ENCODE measurements around the gene ERICH2.

The ERICH2 gene

GRCh38 chr2:170812710-170813600, 42.8 kb downstream of the ERICH2 start:
- Histone ChIP-seq H3K4me3 (ENCODE audit: low read length) (no peak overlapping the region), H3K36me3 (ENCODE audit: control insufficient read depth, insufficient read depth, low read length, severe bottlenecking) (no peaks in the 10 kb centered on the region), H3K4me1 (ENCODE audit: control insufficient read depth, insufficient read depth, low read length) (peaks cover 15% of the 10 kb centered on the region), H3K9ac (ENCODE audit: low read length) (no peak overlapping the region), H3K9me3 (ENCODE audit: control insufficient read depth, low read length) (no peaks in the 10 kb centered on the region), H3K27me3 (replicated peaks; ENCODE audit: control insufficient read depth, insufficient read depth, low read length) (peaks cover 54% of the 10 kb centered on the region)
- peak; percentile 98 for DNase-seq (ENCODE audit: low read depth)

- DNase-seq (ENCODE audit: low read depth), result peak; percentile 73
- Histone ChIP-seq H3K36me3 (ENCODE audit: control insufficient read depth, insufficient read depth, low read length, severe bottlenecking) (no peaks in the 10 kb centered on the region), H3K27me3 (replicated peaks; ENCODE audit: control insufficient read depth, insufficient read depth, low read length) (peaks cover 61% of the 10 kb centered on the region), H3K4me1 (ENCODE audit: control insufficient read depth, insufficient read depth, low read length) (peaks cover 15% of the 10 kb centered on the region), H3K9me3 (ENCODE audit: control insufficient read depth, low read length) (no peaks in the 10 kb centered on the region), H3K4me3 (ENCODE audit: low read length) (no peak overlapping the region), H3K9ac (ENCODE audit: low read length) (no peak overlapping the region)
Measured at GRCh38 chr2:170813611-170814532, 43.7 kb downstream of the ERICH2 start.

- Histone ChIP-seq H3K27me3 (replicated peaks; ENCODE audit: control insufficient read depth, insufficient read depth, low read length) (peaks cover 62% of the 10 kb centered on the region), H3K4me1 (ENCODE audit: control insufficient read depth, insufficient read depth, low read length) (peaks cover 15% of the 10 kb centered on the region), H3K36me3 (ENCODE audit: control insufficient read depth, insufficient read depth, low read length, severe bottlenecking) (no peaks in the 10 kb centered on the region), H3K9me3 (ENCODE audit: control insufficient read depth, low read length) (no peaks in the 10 kb centered on the region), H3K9ac (ENCODE audit: low read length) (no peak overlapping the region), H3K4me3 (ENCODE audit: low read length) (no peak overlapping the region)
- DNase-seq (ENCODE audit: low read depth), result no peak
Measured at GRCh38 chr2:170814533-170815230, 44.5 kb downstream of the ERICH2 start.

- Histone ChIP-seq H3K27me3 (replicated peaks; ENCODE audit: control insufficient read depth, insufficient read depth, low read length) (peaks cover 65% of the 10 kb centered on the region), H3K9me3 (ENCODE audit: control insufficient read depth, low read length) (no peaks in the 10 kb centered on the region), H3K4me3 (ENCODE audit: low read length) (no peak overlapping the region), H3K9ac (ENCODE audit: low read length) (no peak overlapping the region), H3K4me1 (ENCODE audit: control insufficient read depth, insufficient read depth, low read length) (peaks cover 15% of the 10 kb centered on the region), H3K36me3 (ENCODE audit: control insufficient read depth, insufficient read depth, low read length, severe bottlenecking) (no peaks in the 10 kb centered on the region)
- DNase-seq (ENCODE audit: low read depth), result no peak
Measured at GRCh38 chr2:170815311-170815710, 45.1 kb downstream of the ERICH2 start.

GRCh38 chr2:170815746-170816503, 45.7 kb downstream of the ERICH2 start:
- H3K9me3 ChIP-seq (ENCODE audit: control insufficient read depth, low read length), result no peaks in the 10 kb centered on the region
- H3K9ac ChIP-seq (ENCODE audit: low read length), result no peak overlapping the region
- peaks cover 15% of the 10 kb centered on the region for H3K4me1 ChIP-seq (ENCODE audit: control insufficient read depth, insufficient read depth, low read length)
- DNase-seq (ENCODE audit: low read depth), result peak; percentile 73
- peaks cover 68% of the 10 kb centered on the region for H3K27me3 ChIP-seq (replicated peaks; ENCODE audit: control insufficient read depth, insufficient read depth, low read length)
- peak overlapping the region; percentile 63 for H3K4me3 ChIP-seq (ENCODE audit: low read length)
- H3K36me3 ChIP-seq (ENCODE audit: control insufficient read depth, insufficient read depth, low read length, severe bottlenecking), result no peaks in the 10 kb centered on the region

GRCh38 chr2:170816504-170817092, 46.4 kb downstream of the ERICH2 start, which contains the start of gene GAD1:
TSS of gene GAD1 (plus strand) at chr2:170816887. CDS start at chr2:170818592, 1,705 bp downstream.
- Histone ChIP-seq H3K4me1 (ENCODE audit: control insufficient read depth, insufficient read depth, low read length) (peaks cover 17% of the 10 kb centered on the region), H3K9me3 (ENCODE audit: control insufficient read depth, low read length) (no peaks in the 10 kb centered on the region), H3K36me3 (ENCODE audit: control insufficient read depth, insufficient read depth, low read length, severe bottlenecking) (no peaks in the 10 kb centered on the region), H3K9ac (ENCODE audit: low read length) (no peak within 1 kb of the TSS), H3K27me3 (replicated peaks; ENCODE audit: control insufficient read depth, insufficient read depth, low read length) (peaks cover 75% of the 10 kb centered on the region), H3K4me3 (ENCODE audit: low read length) (peak within 1 kb of the TSS; percentile 63)
- peak; percentile 53 for DNase-seq (ENCODE audit: low read depth)

GRCh38 chr2:170817093-170818035, 47.2 kb downstream of the ERICH2 start:
- H3K36me3 ChIP-seq (ENCODE audit: control insufficient read depth, insufficient read depth, low read length, severe bottlenecking), result no peaks in the 10 kb centered on the region
- DNase-seq (ENCODE audit: low read depth), result no peak
- H3K9ac ChIP-seq (ENCODE audit: low read length), result no peak overlapping the region
- peaks cover 82% of the 10 kb centered on the region for H3K27me3 ChIP-seq (replicated peaks; ENCODE audit: control insufficient read depth, insufficient read depth, low read length)
- no peaks in the 10 kb centered on the region for H3K9me3 ChIP-seq (ENCODE audit: control insufficient read depth, low read length)
- peak overlapping the region; percentile 57 for H3K4me3 ChIP-seq (ENCODE audit: low read length)
- H3K4me1 ChIP-seq (ENCODE audit: control insufficient read depth, insufficient read depth, low read length), result peaks cover 22% of the 10 kb centered on the region

GRCh38 chr2:170818036-170818751, 48.0 kb downstream of the ERICH2 start:
- DNase-seq (ENCODE audit: low read depth), result no peak
- Histone ChIP-seq H3K9me3 (ENCODE audit: control insufficient read depth, low read length) (no peaks in the 10 kb centered on the region), H3K9ac (ENCODE audit: low read length) (no peak overlapping the region), H3K36me3 (ENCODE audit: control insufficient read depth, insufficient read depth, low read length, severe bottlenecking) (no peaks in the 10 kb centered on the region), H3K27me3 (replicated peaks; ENCODE audit: control insufficient read depth, insufficient read depth, low read length) (peaks cover 85% of the 10 kb centered on the region), H3K4me3 (ENCODE audit: low read length) (no peak overlapping the region), H3K4me1 (ENCODE audit: control insufficient read depth, insufficient read depth, low read length) (peaks cover 27% of the 10 kb centered on the region)

- Histone ChIP-seq H3K9me3 (ENCODE audit: control insufficient read depth, low read length) (no peaks in the 10 kb centered on the region), H3K4me3 (ENCODE audit: low read length) (no peak overlapping the region), H3K4me1 (ENCODE audit: control insufficient read depth, insufficient read depth, low read length) (peaks cover 27% of the 10 kb centered on the region), H3K27me3 (replicated peaks; ENCODE audit: control insufficient read depth, insufficient read depth, low read length) (peaks cover 81% of the 10 kb centered on the region), H3K9ac (ENCODE audit: low read length) (no peak overlapping the region), H3K36me3 (ENCODE audit: control insufficient read depth, insufficient read depth, low read length, severe bottlenecking) (no peaks in the 10 kb centered on the region)
- DNase-seq (ENCODE audit: low read depth), result no peak
Measured at GRCh38 chr2:170818752-170819470, 48.7 kb downstream of the ERICH2 start.
